HG03558 (cell line): ENCODE results near the gene AADACL4.

Experiments
- ATAC-seq: cut with Tn5 transposase; IDR thresholded peaks from one replicate; pipeline ENCODE4 v1.9.1; 2021; ENCODE audit warnings: moderate number of reproducible peaks; ENCODE audit not compliant: unreplicated experiment; ENCODE audit errors: extremely low read depth

The AADACL4 gene

DNA sequence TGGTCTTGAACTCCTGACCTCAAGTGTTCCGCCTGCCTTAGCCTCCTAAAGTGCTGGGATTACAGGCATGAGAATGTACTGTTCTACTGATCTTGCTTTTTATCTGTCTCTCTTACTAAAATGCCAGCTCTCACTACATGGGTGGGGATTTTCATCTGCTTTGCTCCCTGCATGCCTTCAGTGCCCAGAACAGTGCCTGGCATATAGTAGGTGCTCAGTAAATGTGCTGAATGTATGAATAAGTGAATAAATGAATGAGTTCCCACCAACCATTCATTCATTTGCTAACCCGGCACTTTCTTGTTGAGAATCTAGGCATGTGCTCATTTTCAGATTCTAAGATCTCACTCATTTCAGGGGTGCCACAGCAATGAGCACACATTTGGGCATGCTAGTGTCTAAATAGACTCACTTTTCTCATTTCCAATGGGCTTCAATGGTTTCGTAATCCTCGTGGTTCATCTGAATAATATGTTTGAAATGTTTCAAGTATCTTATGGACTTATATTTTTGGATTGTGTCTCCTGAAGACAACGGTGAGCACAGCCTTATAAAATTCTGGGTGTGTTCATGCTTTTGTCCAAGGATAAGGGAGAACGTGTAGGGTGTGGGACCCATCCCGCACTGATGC, 33.5 kb upstream of the AADACL4 start:
- no peak for ATAC-seq

- ATAC-seq, result no peak
Measured at GRCh38 chr1:12610941-12611340, 32.9 kb upstream of the AADACL4 start.

DNA sequence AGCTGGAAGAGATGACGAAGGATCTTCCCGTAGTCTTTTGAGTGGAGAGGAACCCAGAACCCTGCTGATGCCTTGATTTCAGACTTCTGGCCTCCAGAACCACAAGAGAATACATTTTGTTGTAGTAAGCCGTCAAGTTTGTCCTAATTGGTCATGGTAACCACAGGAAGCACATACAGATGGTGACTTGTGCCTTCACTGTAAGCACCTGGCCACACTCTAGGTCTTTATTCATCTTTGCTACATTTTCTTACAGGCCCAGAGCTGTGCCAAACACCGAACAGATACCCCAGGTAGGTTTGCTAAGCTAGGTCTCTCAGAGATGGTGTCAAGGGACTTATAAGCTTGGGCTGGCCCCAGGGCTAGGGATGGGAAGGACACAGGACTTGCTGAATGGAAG, 30.7 kb upstream of the AADACL4 start:
- no peak for ATAC-seq

- no peak for ATAC-seq
Measured at GRCh38 chr1:12614402-12615158, 29.3 kb upstream of the AADACL4 start.

DNA sequence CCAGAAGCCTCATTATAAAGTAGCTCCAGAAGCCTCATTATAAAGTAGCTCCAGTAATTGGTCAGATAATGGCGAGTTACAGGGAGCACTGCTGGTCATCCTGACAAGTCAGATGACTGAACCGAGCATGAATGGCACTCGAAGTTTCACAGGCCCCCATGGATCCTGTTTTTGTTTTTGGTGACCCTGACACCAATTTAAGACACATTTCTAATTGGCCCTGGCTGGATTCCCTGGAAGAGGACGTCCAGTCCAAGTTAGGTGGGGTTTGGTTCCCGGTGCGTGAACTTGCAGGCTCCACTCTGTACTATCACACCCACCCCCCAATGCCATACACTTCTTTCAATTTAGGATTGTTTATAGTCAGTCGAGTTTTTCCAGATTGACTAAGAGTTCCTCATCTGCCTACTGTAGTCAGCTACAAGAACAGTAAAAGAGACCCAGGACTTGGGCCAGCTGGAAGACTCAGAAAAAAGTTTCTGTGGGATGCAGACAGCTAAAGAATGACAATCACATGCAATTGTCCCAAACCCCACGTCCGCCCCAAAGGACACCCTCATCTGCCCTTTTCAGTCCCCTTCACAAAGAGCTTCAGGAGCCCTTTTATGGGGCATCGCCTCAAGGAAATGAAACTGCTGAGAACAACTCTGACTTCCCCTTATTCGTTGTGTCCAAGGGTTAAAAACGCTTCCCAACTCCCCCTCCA, 28.6 kb upstream of the AADACL4 start:
- no peak for ATAC-seq

DNA sequence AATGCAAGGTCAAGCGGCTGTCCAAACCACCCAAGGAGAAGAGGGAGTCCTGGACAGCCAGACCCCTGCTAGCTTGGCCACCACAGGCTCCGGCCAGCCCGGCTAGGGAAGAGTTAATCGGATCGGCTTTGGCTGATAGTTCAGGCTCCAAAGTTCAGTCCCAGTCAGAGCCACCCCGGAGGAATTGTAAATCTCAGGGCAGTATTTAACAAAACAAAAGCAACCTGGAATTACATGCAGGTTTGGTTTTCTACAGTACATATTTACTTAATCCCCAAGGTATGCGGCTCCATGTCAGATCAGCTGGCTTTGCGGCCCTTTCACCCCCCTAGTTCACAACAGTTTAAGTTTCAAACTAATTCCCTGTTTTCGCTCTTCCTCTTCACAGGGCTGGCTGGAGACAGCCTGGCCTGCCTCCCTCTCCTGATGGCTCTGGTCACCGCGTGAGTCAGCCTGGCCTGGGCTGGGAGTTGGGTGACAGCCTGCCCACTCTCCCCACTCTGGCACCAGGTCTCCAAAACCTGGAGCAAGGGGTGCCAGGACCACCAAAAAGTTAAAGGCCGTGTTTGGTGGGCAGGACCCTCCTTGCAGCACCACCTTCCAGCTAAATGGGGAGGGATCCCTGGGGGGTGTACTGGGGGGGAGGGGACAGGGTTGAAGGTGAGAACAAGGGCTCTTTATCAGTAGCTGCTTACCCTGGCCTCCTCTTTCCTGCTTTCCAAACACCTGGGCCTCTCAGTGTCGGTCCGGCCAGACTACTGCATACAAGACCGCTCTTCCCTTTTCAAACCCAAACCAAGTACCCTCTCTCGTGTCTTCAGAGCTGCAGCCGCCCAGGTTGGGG, 27.8 kb upstream of the AADACL4 start:
- ATAC-seq, result no peak

DNA sequence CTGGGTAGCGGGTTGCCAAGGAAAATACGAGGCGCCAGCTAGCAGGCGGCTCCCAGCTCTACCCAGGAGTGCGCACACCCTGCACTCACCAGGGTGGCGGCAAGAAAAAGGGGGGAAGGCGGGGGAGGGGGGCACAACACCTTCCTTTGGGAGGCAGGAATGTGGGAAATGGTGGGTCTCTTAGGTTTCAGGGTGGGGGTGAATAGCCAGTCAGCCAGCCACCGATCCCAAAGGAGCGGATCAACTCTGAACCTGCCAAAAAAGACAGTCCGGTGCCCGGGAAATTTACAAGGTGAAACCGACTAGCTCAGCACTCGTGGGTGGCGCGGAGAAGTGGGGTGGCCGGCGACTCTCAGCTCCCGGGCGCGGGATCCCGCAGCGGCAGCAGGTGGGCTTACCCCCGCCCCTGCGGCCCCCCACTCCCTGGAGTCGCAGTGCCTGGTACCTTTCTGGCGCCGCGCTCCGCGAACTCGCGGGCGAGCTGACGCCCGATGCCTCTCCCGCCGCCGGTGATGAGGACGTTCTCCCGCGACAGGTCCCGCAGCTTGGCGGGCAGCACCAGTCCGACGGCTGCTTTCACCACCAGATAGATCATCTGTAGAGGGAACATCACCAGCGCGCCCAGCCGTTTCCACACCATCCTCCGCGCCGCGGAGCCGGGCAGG, 27.0 kb upstream of the AADACL4 start:
- no peak for ATAC-seq

DNA sequence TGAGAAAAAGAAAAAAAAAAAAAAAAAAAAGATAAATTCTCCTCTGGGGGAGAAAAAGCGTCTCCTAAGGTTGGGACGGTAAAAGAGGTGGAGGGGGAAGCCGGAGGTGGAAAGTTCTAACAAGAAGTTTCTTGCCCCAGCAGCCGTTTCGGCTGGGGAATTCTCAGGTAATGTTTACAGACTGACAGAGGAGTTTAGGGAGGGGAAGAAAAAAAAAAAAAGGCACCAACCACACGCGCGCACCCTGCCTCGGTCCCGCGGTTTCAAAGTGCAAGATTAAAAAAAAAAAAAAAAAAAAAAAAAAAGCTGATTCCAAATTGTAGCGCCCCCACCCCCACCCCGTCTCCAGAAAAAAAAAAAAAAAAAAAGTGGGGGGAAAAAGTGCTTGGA, 26.4 kb upstream of the AADACL4 start:
- ATAC-seq, result no peak

- ATAC-seq, result no peak
Measured at GRCh38 chr1:12617901-12618660, 25.8 kb upstream of the AADACL4 start, which contains the start of gene DHRS3. Gene DHRS3, minus strand, starts transcription at chr1:12618210. Its CDS starts 862 bp downstream, at chr1:12617348.

- ATAC-seq, result no peak
Measured at GRCh38 chr1:12618661-12618964, 25.3 kb upstream of the AADACL4 start.

GRCh38 chr1:12618965-12619791, 24.7 kb upstream of the AADACL4 start:
- no peak for ATAC-seq

- no peak for ATAC-seq
Measured at GRCh38 chr1:12619792-12620487, 23.9 kb upstream of the AADACL4 start.

GRCh38 chr1:12620488-12620865, 23.4 kb upstream of the AADACL4 start:
- ATAC-seq, result no peak

- no peak for ATAC-seq
Measured at GRCh38 chr1:12620931-12621330, 23.0 kb upstream of the AADACL4 start.

GRCh38 chr1:12621346-12622335, 22.2 kb upstream of the AADACL4 start:
- no peak for ATAC-seq

DNA sequence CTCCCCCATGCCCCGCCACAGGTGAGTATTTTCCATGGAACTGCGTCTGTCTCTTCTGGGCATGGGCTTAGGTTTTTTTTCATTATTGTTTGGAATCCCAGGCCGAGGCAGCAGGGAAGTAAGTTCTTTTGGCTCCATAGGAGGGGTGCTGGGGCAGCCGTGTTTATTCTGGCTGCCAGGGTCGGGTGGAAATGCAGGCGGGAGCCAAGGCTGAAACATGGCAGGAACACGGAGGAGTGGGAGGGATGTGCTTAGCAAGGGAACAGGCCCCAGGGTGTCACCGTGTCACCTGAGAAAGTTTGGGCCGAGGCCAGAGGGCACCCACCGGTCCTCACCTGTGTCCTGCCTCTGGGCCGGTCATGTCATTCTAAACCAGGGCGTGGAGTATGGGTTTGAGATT, 21.4 kb upstream of the AADACL4 start:
- no peak for ATAC-seq

- ATAC-seq, result no peak
Measured at GRCh38 chr1:12625276-12625675, 18.6 kb upstream of the AADACL4 start.
